ENCODE results near the gene AKAP7.

DNA sequence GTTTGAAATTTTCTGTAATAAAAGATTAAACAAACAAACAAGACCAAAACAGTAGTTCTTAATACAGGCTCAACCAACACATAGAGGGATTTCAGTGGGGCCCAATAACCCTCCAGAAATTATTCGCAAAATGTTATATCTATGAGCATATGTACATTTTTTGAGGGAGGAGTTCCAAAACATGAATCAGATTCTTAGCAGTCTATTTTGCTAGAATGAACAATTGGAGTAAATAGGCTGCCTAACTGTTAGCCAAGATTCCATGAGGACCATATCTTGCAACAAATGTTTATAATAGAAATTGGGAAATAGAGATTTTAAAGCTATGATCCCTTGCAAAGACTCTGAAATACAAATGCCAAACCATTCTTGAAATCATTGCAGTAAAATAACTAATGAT, 186.3 kb downstream of the AKAP7 start:
- TF ChIP-seq, protein P1, sequence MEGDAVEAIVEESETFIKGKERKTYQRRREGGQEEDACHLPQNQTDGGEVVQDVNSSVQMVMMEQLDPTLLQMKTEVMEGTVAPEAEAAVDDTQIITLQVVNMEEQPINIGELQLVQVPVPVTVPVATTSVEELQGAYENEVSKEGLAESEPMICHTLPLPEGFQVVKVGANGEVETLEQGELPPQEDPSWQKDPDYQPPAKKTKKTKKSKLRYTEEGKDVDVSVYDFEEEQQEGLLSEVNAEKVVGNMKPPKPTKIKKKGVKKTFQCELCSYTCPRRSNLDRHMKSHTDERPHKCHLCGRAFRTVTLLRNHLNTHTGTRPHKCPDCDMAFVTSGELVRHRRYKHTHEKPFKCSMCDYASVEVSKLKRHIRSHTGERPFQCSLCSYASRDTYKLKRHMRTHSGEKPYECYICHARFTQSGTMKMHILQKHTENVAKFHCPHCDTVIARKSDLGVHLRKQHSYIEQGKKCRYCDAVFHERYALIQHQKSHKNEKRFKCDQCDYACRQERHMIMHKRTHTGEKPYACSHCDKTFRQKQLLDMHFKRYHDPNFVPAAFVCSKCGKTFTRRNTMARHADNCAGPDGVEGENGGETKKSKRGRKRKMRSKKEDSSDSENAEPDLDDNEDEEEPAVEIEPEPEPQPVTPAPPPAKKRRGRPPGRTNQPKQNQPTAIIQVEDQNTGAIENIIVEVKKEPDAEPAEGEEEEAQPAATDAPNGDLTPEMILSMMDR (IDR thresholded peaks at IDR 0.05; ENCODE audit: extremely low read depth in 1 of 2, insufficient read depth in 1 of 2, low read depth in 1 of 2, low read length in 2 of 2) = no peak
- TF ChIP-seq POLR2A (IDR thresholded peaks at IDR 0.05; ENCODE audit: low read depth, low read length) (no peak), POLR2AphosphoS5 (IDR thresholded peaks at IDR 0.05; ENCODE audit: insufficient read depth, low read depth, low read length) (no peak), GATA2 (IDR thresholded peaks at IDR 0.05; ENCODE audit: insufficient read depth, insufficient read length, low read depth, low read length) (no peak), EZH2 (IDR thresholded peaks at IDR 0.05; ENCODE audit: borderline replicate concordance, low read depth, low read length, severe bottlenecking) (no peak), JUN (IDR thresholded peaks at IDR 0.05; ENCODE audit: borderline replicate concordance, insufficient read depth, insufficient read length, low read depth) (no peak), FOS (IDR thresholded peaks at IDR 0.05; ENCODE audit: borderline replicate concordance, insufficient read depth, low read length) (no peak)
- TF ChIP-seq, protein P2, sequence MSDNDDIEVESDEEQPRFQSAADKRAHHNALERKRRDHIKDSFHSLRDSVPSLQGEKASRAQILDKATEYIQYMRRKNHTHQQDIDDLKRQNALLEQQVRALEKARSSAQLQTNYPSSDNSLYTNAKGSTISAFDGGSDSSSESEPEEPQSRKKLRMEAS (IDR thresholded peaks at IDR 0.05; ENCODE audit: insufficient read depth, insufficient read length) = no peak
